ENCODE data around the gene TAGLN. TPM values are rescaled to one million over a fixed set of nuclear protein-coding genes. Genes with fewer than 3 reads are reported as not detected.
"Not testable (repeated sequence)": the region's sequence is repeated elsewhere in the genome, so short reads cannot be mapped to it uniquely, and the experiment has no call there.

TAGLN gene
- total RNA-seq, 2 donors from 2014 or later = 228 to 412 TPM

GRCh38 chr11:117208710-117209109, 9.5 kb downstream of the TAGLN start:
- peaks cover 23% of the 10 kb centered on the region for H3K36me3 ChIP-seq (ENCODE audit: control insufficient read depth, insufficient read depth, low read length)
- H3K9me3 ChIP-seq (ENCODE audit: control insufficient read depth, low read length); H3K4me1 Mint-ChIP-seq; H3K4me3 Mint-ChIP-seq; H3K9ac ChIP-seq (ENCODE audit: extremely low read depth, low read length, poor library complexity, severe bottlenecking); H3K27ac Mint-ChIP-seq; H3K27ac ChIP-seq (ENCODE audit: low read depth, low read length); H3K27me3 Mint-ChIP-seq (ENCODE audit: insufficient read depth); H3K4me1 ChIP-seq (ENCODE audit: control insufficient read depth, insufficient read depth, low read length); H3K27me3 ChIP-seq (ENCODE audit: control insufficient read depth, insufficient read depth, low read length, poor library complexity, severe bottlenecking); H3K4me3 ChIP-seq (ENCODE audit: low read length); H3K9me3 Mint-ChIP-seq: not testable (repeated sequence)
- peaks cover 40% of the 10 kb centered on the region for H3K36me3 Mint-ChIP-seq (ENCODE audit: low read depth)
- 79 to 88% methylated on average over 6 to 7 of the region's 13 CpGs for WGBS, 2 experiments (ENCODE audit: insufficient coverage in 1 of 2, insufficient read length in 1 of 2)
- peak; percentile 42 for TF ChIP-seq CTCF (conservative IDR thresholded peaks at IDR 0.05)
- DNase-seq = peak; percentile 87

GRCh38 chr11:117209351-117210125, 10.4 kb downstream of the TAGLN start:
- not testable (repeated sequence) for H3K4me1 ChIP-seq (ENCODE audit: control insufficient read depth, insufficient read depth, low read length); H3K4me1 Mint-ChIP-seq; H3K9ac ChIP-seq (ENCODE audit: extremely low read depth, low read length, poor library complexity, severe bottlenecking); H3K9me3 Mint-ChIP-seq; H3K27ac Mint-ChIP-seq; H3K27ac ChIP-seq (ENCODE audit: low read depth, low read length); H3K4me3 Mint-ChIP-seq; H3K27me3 ChIP-seq (ENCODE audit: control insufficient read depth, insufficient read depth, low read length, poor library complexity, severe bottlenecking); H3K27me3 Mint-ChIP-seq (ENCODE audit: insufficient read depth); H3K4me3 ChIP-seq (ENCODE audit: low read length); H3K9me3 ChIP-seq (ENCODE audit: control insufficient read depth, low read length)
- 91 to 97% methylated on average over 7 of the region's 8 CpGs for WGBS, 2 experiments (ENCODE audit: insufficient coverage in 1 of 2, insufficient read length in 1 of 2)
- peaks cover 38% of the 10 kb centered on the region for H3K36me3 Mint-ChIP-seq (ENCODE audit: low read depth)
- peak; percentile 63 for DNase-seq
- H3K36me3 ChIP-seq (ENCODE audit: control insufficient read depth, insufficient read depth, low read length) = peaks cover 17% of the 10 kb centered on the region

- Histone ChIP-seq H3K9me3 (ENCODE audit: control insufficient read depth, low read length) (no peaks in the 10 kb centered on the region), H3K9ac (ENCODE audit: extremely low read depth, low read length, poor library complexity, severe bottlenecking) (no peak overlapping the region), H3K27me3 (ENCODE audit: control insufficient read depth, insufficient read depth, low read length, poor library complexity, severe bottlenecking) (no peaks in the 10 kb centered on the region), H3K4me1 (ENCODE audit: control insufficient read depth, insufficient read depth, low read length) (no peaks in the 10 kb centered on the region), H3K4me3 (ENCODE audit: low read length) (no peak overlapping the region), H3K36me3 (ENCODE audit: control insufficient read depth, insufficient read depth, low read length) (peaks cover 11% of the 10 kb centered on the region), H3K27ac (ENCODE audit: low read depth, low read length) (no peak overlapping the region)
- no peak overlapping the region for H3K4me3 Mint-ChIP-seq
- DNase-seq = no peak
- no peak for TF ChIP-seq CTCF (conservative IDR thresholded peaks at IDR 0.05)
- no peaks in the 10 kb centered on the region for H3K27me3 Mint-ChIP-seq (ENCODE audit: insufficient read depth)
- peaks cover 5% of the 10 kb centered on the region for H3K4me1 Mint-ChIP-seq
- peaks cover 31% of the 10 kb centered on the region for H3K36me3 Mint-ChIP-seq (ENCODE audit: low read depth)
- H3K9me3 Mint-ChIP-seq = no peaks in the 10 kb centered on the region
- H3K27ac Mint-ChIP-seq = no peak overlapping the region
- 92% methylated on average over 3 of the region's 3 CpGs; no CpG with 5 or more reads in 1 of the 2 experiments for WGBS, 2 experiments (ENCODE audit: insufficient coverage in 1 of 2, insufficient read length in 1 of 2)
Measured at GRCh38 chr11:117210620-117211019, 11.4 kb downstream of the TAGLN start.
